ENCODE measurements around the gene HSH2D.
"Not testable (repeated sequence)": the region's sequence is repeated elsewhere in the genome, so short reads cannot be mapped to it uniquely, and the experiment has no call there.

Gene HSH2D

GRCh38 chr19:16143399-16144215 is at the start of gene HSH2D:
Gene HSH2D, plus strand, starts transcription at chr19:16143685. Its CDS starts 5,066 bp downstream, at chr19:16148751.
- no peak for DNase-seq (ENCODE audit: low spot score)

DNA sequence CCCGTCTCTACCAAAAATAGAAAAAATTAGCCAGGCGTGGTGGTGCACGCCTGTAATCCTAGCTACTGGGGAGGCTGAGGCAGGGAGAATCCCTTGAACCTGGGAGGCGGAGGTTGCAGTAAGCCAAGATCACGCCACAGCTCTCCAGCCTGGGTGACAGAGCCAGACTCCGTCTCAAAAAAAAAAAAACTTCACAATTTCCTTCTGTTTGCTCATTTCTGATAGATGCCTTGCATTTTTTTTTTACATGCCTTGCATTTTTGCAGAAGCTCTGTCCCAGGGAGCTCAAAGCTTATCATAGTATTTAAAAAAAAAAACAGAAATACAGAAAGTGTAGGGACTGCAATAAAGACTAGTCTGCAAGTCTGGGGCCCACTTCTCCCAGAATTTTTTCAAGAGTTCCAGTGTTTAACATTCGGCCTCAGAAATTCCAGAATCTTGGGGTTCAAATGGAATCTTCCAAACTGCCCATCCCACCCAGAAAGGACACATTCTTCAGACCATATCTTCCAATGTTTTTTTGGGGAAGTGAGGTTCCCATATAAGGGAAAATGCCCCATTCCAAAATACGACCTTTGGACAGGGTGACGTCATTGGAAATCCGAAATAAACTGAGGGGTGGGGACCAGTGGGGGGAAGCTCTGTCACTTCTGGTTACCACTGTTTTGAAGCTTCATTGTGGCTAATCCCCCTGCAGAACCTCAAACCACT is 49.0 kb upstream of the HSH2D start:
- DNase-seq (ENCODE audit: low spot score) = no peak

DNA sequence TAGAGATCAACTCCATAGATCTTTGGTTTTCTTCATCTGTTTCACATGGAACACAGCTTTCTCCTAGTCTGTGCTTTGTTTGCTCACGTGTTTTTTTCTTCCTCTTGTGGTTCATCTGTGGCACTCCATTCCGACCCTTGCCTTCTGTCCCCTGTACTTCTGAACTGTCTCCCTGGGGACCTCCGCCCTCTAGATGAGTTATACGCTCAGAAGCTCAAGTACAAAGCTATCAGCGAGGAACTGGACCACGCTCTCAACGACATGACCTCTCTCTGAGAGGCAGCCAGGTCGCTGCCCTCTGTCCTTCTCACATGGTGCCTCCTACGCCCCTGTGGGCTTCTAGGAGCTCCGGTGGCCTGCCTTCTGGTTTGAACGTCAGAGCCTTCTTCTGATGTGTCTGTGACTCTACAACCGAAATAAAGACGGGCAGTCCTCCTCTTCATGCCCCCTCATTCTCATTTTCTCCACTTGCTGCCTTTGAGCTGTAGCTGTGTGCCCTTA is 48.4 kb upstream of the HSH2D start:
- DNase-seq (ENCODE audit: low spot score) = no peak

DNA sequence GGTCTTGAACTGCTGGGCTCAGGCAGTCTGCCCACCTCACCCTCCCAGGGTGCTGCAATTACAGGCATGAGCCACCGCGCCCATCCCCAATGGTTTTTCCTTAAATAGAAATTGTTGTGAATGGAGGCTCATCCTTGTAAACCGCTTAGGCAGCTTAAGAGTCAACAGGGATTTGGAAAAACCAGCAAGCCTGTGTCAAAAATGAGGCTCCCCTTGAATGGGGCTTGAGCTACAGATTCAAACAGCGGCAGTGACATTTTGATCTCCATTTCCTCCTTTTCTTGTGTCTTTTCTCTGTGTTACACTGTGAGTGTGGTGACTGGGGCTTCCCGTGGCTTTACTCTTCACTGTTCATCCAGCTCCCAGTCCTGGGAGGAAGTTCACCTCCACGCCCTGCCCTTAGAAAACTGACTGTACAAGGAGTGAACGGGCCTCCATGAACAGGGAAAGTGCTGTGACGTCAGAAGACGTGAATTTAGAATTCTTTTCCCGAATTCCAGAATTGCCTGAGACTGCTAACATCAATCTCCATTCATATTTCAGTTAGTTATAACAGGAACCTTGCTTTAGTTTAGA is 47.1 kb upstream of the HSH2D start:
- no peak for DNase-seq (ENCODE audit: low spot score)

- no peak for DNase-seq (ENCODE audit: low spot score)
Measured at GRCh38 chr19:16098416-16098768, 45.1 kb upstream of the HSH2D start.

GRCh38 chr19:16098821-16099220 is 44.7 kb upstream of the HSH2D start:
- DNase-seq (ENCODE audit: low spot score) = no peak

DNA sequence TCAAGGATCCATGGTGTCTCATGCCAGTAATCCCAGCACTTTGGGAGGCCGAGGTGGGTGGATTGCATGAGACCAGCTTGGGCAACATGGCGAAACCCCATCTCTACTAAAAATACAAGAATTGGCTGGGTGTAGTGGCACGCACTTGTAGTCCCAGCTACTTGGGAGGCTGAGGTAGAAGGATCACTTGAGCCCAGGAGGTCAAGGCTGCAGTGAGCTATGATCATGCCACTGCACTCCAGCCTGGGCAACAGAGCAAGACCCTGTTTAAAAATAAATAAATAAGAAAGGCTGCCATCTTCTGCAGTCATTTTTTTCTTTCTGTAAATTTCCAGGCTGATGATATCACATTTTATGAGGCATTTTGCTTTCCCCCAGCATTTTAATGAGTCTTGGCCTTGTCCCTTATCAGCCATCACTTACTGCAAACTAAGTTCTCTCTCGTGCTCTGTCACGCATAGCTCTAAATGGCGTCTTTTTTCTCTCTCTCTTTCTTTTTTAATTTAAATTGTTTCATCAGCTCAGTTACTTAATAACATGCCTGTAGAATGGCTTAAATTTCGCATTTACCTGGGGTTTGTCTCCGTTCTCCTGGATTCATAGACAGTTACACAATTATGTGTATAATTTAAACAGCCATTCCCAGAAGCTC is 44.0 kb upstream of the HSH2D start:
- DNase-seq (ENCODE audit: low spot score) = not testable (repeated sequence)

- no peak for DNase-seq (ENCODE audit: low spot score)
Measured at GRCh38 chr19:16100524-16100923, 43.0 kb upstream of the HSH2D start.

GRCh38 chr19:16104722-16105121 is 38.8 kb upstream of the HSH2D start:
- no peak for DNase-seq (ENCODE audit: low spot score)

DNA sequence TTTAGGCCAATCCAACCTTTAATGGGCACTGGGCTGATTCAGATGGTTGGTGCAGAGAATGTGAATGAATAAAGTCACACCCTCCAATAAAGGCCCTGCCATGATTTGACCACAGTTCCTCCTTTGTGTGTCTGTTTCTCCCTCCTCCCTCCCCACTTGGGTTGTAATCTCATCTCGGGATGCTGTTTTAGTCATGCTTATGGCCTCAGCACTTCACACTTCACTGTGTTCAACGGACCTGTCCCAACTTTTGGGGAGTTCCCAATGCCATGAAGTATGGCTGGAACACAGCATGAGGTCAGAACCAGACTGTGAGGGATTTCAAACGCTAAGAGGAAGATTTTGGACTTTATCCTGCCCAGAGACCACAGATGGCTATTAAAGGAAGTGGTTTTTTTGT is 37.4 kb upstream of the HSH2D start:
- DNase-seq (ENCODE audit: low spot score) = no peak

- DNase-seq (ENCODE audit: low spot score) = peak; percentile 98
Measured at GRCh38 chr19:16111160-16111908, 32.2 kb upstream of the HSH2D start, which contains the start of gene RAB8A. Gene RAB8A, plus strand, starts transcription at chr19:16111889. Its CDS starts 13 bp downstream, at chr19:16111902.

DNA sequence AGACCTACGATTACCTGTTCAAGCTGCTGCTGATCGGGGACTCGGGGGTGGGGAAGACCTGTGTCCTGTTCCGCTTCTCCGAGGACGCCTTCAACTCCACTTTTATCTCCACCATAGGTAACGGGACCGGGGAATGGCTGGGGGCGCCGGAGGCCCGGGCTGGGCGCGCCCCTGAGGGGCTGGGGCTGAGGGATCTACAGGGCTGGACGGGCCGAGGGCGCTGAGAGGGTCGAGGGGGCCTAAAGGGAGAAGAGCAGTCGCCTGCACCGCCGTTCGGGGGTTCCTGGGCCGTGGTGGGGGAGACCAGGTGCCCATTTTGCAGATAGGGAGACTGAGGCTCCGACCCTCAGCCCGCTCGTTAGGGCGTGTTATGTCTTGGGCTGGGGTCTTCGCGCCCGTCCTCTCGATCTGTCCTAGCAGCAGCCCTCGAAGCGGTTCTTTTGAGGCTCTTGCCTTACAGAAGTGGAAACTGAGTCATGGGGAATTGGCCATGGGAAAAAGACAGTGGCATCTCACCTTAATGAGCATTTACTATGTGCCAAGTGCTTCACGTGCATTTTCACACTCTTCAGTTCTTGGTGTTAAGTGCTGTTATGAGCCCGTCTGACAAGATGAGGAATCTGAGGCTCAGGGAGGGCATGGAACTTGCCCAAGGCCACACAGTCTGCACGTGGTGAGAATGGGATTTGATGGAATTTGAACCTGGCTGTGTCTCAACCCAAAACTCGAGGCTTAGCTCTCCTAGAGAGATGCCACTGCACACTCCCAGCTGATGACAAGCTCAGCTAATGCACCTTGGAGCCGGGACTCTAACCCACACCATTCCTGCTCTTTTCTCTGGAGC is 31.4 kb upstream of the HSH2D start:
- DNase-seq (ENCODE audit: low spot score) = peak; percentile 22

DNA sequence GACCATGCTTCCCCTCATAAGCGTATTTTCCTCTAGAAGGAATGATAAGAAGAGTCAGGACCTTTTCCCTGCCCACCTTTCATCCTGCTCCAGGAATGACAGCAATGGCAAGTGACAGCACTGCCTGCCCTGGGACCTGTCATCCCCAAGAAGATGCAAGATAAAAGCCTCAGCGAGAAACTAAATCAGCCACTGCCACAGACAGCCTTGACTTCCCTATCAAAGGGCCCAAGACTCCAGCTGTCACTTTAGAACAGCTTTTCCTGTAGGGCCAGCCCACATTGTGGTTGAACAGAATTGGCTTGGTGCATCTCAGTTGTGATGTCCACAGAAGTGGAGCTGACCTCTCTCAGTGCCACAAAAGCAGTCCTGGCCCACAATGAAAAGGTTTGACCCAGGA is 30.7 kb upstream of the HSH2D start:
- peak; percentile 12 for DNase-seq (ENCODE audit: low spot score)

DNA sequence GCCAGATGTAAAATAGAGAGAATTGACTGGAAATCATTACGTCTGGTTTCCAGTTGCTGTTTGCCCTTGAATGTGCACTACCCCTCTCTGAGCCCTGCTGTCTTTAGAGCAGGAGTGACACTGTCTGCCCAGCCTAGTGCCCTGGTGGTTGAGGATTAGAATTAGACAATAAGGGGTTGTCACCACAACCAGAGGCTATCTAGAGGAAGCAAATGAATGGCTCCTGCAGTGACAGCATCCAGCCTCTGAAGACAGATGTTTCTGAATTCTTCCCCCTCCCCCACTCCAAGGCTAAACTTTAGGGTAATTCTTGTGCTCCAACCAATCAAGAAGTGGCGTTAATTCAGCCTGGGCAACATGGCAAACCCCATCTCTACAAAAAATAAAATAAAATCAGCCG is 29.8 kb upstream of the HSH2D start:
- no peak for DNase-seq (ENCODE audit: low spot score)

DNA sequence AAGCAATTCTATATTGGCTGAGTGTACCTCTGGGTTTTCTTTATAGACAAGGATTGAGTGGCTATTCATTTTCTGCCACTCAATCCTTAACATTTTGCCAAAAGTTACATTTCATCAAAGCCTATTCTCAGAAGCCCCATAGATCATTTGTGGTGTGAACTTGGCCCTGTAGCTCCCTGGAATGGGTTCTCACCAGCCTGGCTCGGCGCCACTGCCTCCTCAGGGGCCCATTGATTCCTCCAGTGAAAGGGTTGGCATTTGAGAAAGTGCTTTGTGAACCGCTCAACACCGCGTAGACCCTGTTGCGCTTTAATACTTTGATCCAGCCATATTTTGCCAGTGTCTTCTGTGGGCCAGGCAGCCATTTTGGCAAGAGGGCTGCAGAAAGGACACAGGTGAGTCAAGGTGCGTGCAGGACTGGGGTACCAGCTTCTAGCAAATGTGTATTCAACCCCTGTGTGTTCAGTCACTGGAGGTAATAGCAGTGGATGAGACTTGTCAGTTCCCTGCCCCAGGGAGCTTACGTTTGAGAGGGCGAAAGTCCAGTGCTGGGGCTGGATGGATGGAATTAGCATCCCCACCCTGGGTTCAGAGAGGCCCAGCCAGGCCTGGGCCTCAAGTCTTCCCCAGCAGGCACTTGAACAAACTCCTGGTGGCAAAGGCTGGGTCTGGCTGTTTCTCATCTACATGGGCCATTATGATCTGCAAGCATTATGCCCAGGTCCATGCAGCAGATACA is 28.0 kb upstream of the HSH2D start:
- DNase-seq (ENCODE audit: low spot score) = no peak

GRCh38 chr19:16116067-16116466 is 27.4 kb upstream of the HSH2D start:
- no peak for DNase-seq (ENCODE audit: low spot score)

DNA sequence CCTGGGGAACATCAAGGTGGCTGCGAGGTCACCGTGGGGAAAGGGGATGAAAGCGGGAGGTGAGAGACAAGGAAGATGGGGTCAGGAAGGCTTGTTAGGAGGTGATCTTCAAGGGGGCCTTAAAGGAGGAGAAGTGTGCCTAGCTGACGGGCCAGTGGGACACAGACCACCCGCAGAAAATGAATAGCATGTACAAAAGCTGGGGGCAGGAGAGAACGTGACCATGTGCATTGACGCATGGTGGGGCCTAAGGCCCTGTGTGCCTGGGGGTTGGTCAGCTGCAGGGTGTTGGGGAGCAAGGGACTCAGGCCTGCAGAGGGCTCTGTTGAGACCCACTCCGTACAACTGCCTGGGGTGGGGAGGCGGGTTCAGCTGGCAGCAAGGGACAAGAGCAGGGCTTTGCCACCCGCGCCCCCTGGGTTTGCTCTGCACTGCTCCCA is 25.9 kb upstream of the HSH2D start:
- no peak for DNase-seq (ENCODE audit: low spot score)

DNA sequence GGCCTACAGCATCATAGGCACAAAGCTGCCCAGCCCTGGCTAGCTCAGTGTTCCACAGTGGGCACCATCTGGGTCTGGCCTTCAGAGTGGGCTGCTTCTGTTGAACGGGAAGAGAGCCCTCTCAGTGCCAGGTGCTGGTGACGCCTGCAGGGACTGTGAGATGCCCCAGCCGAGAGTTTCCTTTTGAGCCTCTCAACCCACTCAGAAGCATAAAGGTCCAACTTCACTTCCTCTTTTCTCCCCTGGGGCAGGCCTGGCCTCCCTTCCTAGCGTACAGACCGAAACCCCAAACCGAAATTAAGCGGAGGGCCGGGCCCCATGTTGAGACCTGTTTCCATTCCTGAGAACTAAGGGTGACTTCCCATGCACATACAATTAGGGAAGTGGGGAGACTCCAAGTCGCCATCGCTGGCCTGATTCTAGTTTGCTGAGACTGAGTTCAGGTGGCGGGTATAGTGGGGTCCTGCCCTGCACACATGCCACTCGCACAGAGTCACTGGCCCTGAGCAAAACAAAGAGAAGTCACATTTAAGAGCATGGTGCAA is 24.9 kb upstream of the HSH2D start:
- no peak for DNase-seq (ENCODE audit: low spot score)

GRCh38 chr19:16119075-16119857 is 24.2 kb upstream of the HSH2D start:
- DNase-seq (ENCODE audit: low spot score) = not testable (repeated sequence)
